Measurements from ENCODE around the gene NOL11.

The NOL11 gene

DNA sequence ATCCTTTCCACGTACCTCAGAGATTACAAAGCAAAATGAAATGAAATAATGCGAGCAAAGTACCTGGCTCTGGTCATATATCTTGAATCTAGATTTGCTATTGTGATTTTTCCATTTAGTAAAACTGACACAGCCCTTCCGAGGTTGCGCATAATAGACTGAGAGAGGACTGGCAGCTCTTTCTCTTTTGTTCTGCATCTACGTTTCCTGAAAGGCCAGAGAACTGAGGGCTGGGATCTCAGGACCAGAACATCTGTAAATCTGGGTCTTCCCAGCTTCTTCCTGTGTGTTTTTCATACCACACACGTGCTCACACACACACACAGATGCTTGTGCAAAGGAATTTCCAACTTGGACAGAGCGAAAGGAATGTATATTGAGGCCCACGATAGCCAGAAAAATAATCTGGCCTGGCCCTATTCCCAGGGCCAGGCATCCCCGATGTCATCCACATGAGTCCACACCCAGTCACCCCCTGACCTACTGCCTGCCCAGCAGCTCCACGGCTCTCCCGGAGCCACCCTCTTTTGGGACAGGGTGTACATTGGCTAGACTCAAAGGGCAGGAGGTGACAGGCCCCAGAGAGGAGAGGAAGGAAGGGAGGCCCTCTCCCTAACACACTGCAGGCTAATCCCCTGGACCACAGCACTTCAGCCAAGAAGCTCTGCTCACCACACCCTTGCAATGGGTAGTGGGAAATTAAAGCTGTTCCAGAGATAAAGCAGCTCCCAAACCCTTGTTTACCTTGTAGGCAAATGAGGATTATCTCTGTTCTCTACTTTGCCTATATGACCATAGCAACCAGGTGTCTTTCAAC, 41.8 kb downstream of the NOL11 start:
- TF ChIP-seq RAD21 (IDR thresholded peaks at IDR 0.05; ENCODE audit: low read depth) (no peak), TEAD4 (IDR thresholded peaks at IDR 0.05) (no peak), YY1 (IDR thresholded peaks at IDR 0.05; ENCODE audit: low read depth) (no peak), TCF12 (IDR thresholded peaks at IDR 0.05; ENCODE audit: low read depth) (no peak), TAF1 (IDR thresholded peaks at IDR 0.05; ENCODE audit: low read depth) (no peak), NFIC (IDR thresholded peaks at IDR 0.05) (no peak), EGR1 (IDR thresholded peaks at IDR 0.05) (no peak), CREB1 (IDR thresholded peaks at IDR 0.05; ENCODE audit: low read depth) (no peak), ZBTB7A (IDR thresholded peaks at IDR 0.05; ENCODE audit: low read depth) (no peak), EP300 (IDR thresholded peaks at IDR 0.05; ENCODE audit: borderline replicate concordance) (no peak), FOXM1 (IDR thresholded peaks at IDR 0.05; ENCODE audit: borderline replicate concordance, low read depth) (no peak), CEBPB (IDR thresholded peaks at IDR 0.05) (no peak)
- TF ChIP-seq, protein P1, sequence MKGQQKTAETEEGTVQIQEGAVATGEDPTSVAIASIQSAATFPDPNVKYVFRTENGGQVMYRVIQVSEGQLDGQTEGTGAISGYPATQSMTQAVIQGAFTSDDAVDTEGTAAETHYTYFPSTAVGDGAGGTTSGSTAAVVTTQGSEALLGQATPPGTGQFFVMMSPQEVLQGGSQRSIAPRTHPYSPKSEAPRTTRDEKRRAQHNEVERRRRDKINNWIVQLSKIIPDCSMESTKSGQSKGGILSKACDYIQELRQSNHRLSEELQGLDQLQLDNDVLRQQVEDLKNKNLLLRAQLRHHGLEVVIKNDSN (IDR thresholded peaks at IDR 0.05): no peak
- TF ChIP-seq, protein P2, sequence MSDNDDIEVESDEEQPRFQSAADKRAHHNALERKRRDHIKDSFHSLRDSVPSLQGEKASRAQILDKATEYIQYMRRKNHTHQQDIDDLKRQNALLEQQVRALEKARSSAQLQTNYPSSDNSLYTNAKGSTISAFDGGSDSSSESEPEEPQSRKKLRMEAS (IDR thresholded peaks at IDR 0.05): no peak
- TF ChIP-seq, protein P3, sequence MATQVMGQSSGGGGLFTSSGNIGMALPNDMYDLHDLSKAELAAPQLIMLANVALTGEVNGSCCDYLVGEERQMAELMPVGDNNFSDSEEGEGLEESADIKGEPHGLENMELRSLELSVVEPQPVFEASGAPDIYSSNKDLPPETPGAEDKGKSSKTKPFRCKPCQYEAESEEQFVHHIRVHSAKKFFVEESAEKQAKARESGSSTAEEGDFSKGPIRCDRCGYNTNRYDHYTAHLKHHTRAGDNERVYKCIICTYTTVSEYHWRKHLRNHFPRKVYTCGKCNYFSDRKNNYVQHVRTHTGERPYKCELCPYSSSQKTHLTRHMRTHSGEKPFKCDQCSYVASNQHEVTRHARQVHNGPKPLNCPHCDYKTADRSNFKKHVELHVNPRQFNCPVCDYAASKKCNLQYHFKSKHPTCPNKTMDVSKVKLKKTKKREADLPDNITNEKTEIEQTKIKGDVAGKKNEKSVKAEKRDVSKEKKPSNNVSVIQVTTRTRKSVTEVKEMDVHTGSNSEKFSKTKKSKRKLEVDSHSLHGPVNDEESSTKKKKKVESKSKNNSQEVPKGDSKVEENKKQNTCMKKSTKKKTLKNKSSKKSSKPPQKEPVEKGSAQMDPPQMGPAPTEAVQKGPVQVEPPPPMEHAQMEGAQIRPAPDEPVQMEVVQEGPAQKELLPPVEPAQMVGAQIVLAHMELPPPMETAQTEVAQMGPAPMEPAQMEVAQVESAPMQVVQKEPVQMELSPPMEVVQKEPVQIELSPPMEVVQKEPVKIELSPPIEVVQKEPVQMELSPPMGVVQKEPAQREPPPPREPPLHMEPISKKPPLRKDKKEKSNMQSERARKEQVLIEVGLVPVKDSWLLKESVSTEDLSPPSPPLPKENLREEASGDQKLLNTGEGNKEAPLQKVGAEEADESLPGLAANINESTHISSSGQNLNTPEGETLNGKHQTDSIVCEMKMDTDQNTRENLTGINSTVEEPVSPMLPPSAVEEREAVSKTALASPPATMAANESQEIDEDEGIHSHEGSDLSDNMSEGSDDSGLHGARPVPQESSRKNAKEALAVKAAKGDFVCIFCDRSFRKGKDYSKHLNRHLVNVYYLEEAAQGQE (IDR thresholded peaks at IDR 0.05; ENCODE audit: low read depth): no peak

DNA sequence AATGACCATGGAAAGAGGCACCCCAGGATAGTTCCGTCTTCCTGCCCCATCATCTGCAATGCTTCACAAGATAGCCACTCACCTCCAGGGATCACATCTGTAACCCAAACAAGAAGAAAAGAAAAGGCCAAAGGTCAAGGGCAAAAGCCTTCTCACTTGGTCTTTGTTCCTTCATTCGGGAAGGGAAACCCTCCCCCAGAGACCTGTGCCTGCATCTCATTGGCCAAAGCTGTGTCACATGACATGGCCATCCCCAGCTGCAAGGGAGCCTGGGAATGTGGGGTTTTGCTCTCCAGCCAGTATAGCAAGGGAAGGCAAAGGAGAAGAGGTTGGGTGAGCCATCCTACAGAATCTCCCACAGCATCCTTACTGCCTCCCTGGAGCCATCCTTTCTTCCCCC, 47.9 kb downstream of the NOL11 start:
- no peak for TF ChIP-seq EP300 (IDR thresholded peaks at IDR 0.05; ENCODE audit: borderline replicate concordance)
- TF ChIP-seq, protein P1 (IDR thresholded peaks at IDR 0.05): peak; percentile 69
- TF ChIP-seq RAD21 (IDR thresholded peaks at IDR 0.05; ENCODE audit: low read depth): no peak

DNA sequence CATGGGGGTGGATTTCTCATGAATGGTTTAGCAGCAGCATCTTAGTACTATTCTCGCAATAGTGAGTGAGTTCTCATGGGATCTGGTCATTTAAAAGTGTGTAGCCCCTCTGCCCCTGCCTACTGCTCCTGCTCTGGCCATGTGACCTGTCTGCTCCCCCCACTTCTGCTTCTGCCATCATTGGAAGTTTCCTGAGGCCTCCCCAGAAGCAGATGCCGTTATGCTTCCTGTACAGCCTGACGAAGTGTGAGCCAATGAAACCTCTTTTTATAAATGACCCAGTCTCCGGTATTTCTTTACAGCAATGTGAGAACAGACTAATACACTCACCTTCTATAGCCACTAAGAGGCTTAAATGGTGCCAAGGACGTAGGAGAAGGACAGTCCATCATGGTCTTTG, 51.5 kb downstream of the NOL11 start:
- TF ChIP-seq NFIC (IDR thresholded peaks at IDR 0.05) (no peak), TCF12 (IDR thresholded peaks at IDR 0.05; ENCODE audit: low read depth) (no peak), ZBTB7A (IDR thresholded peaks at IDR 0.05; ENCODE audit: low read depth) (no peak), CEBPB (IDR thresholded peaks at IDR 0.05) (no peak), TEAD4 (IDR thresholded peaks at IDR 0.05) (no peak), YY1 (IDR thresholded peaks at IDR 0.05; ENCODE audit: low read depth) (no peak), CREB1 (IDR thresholded peaks at IDR 0.05; ENCODE audit: low read depth) (no peak), EGR1 (IDR thresholded peaks at IDR 0.05) (no peak), TAF1 (IDR thresholded peaks at IDR 0.05; ENCODE audit: low read depth) (no peak), FOXM1 (IDR thresholded peaks at IDR 0.05; ENCODE audit: borderline replicate concordance, low read depth) (no peak), EP300 (IDR thresholded peaks at IDR 0.05; ENCODE audit: borderline replicate concordance) (no peak), RAD21 (IDR thresholded peaks at IDR 0.05; ENCODE audit: low read depth) (no peak)
- TF ChIP-seq, protein P3 (IDR thresholded peaks at IDR 0.05; ENCODE audit: low read depth): no peak
- TF ChIP-seq, protein P2 (IDR thresholded peaks at IDR 0.05): no peak
- TF ChIP-seq, protein P1 (IDR thresholded peaks at IDR 0.05): no peak

DNA sequence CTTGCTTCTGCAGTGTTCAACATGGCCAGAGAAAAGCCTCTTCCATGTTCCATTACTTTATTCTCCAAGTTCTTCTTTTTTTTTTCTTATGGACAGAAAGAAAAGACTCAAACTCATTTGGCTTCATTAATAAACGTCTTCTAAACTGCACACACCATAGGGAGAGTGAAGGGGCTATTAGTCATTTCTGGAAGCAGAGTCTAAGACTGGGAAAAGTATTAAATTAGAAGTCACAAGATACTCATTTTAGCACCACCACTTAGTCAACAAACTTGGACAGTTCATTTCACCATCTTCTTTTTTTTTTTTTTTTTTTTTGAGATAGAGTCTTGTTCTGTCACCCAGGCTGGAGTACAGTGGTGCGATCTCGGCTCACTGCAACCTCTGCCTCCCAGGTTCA, 52.8 kb downstream of the NOL11 start:
- TF ChIP-seq TCF12 (IDR thresholded peaks at IDR 0.05; ENCODE audit: low read depth) (no peak), CEBPB (IDR thresholded peaks at IDR 0.05) (no peak), TEAD4 (IDR thresholded peaks at IDR 0.05) (no peak), ZBTB7A (IDR thresholded peaks at IDR 0.05; ENCODE audit: low read depth) (no peak), YY1 (IDR thresholded peaks at IDR 0.05; ENCODE audit: low read depth) (no peak), CREB1 (IDR thresholded peaks at IDR 0.05; ENCODE audit: low read depth) (no peak), EGR1 (IDR thresholded peaks at IDR 0.05) (no peak), RAD21 (IDR thresholded peaks at IDR 0.05; ENCODE audit: low read depth) (no peak), TAF1 (IDR thresholded peaks at IDR 0.05; ENCODE audit: low read depth) (no peak), NFIC (IDR thresholded peaks at IDR 0.05) (no peak), EP300 (IDR thresholded peaks at IDR 0.05; ENCODE audit: borderline replicate concordance) (no peak), FOXM1 (IDR thresholded peaks at IDR 0.05; ENCODE audit: borderline replicate concordance, low read depth) (no peak)
- TF ChIP-seq, protein P2 (IDR thresholded peaks at IDR 0.05): no peak
- TF ChIP-seq, protein P1 (IDR thresholded peaks at IDR 0.05): no peak
- TF ChIP-seq, protein P3 (IDR thresholded peaks at IDR 0.05; ENCODE audit: low read depth): no peak
